Activated CD4-positive, alpha-beta T cell treated with anti-CD3 and anti-CD28 coated beads, Interleukin-2, amount 10 ng/mL, durations not matched to agents 24 days and 14 days (primary cell): Measurements from ENCODE around the gene OR2H2. TPM values are rescaled to one million over a fixed set of nuclear protein-coding genes. Genes with fewer than 3 reads are reported as not detected.

ENCODE experiments used
- DNase-seq: peaks from one replicate; pipeline ENCODE4 v3.0.0; 2022
- H3K27ac Mint-ChIP-seq: one replicate; pipeline ENCODE4 v1.8.0; 2022; ENCODE audit warnings: mild to moderate bottlenecking, mixed read lengths
- H3K27me3 Mint-ChIP-seq: one replicate; pipeline ENCODE4 v1.8.0; 2022; ENCODE audit warnings: mixed read lengths
- H3K36me3 Mint-ChIP-seq: one replicate; pipeline ENCODE4 v1.8.0; 2022; ENCODE audit warnings: low read depth, mild to moderate bottlenecking, mixed read lengths
- H3K4me1 Mint-ChIP-seq: one replicate; pipeline ENCODE4 v1.8.0; 2021; ENCODE audit warnings: mixed read lengths
- H3K4me3 Mint-ChIP-seq: one replicate; pipeline ENCODE4 v1.8.0; 2022; ENCODE audit warnings: mild to moderate bottlenecking, moderate library complexity, mixed read lengths
- H3K9me3 Mint-ChIP-seq: one replicate; pipeline ENCODE4 v1.8.0; 2021; ENCODE audit warnings: mixed read lengths
- intact Hi-C: fragments of 100-400 bp; cut with micrococcal nuclease; formaldehyde crosslinking; loops from one replicate; pipeline ENCODE4 v1.15.1; 2023
- total RNA-seq: library from RNA; stranded (reverse); gene quantifications from 2 replicates; pipeline ENCODE4 v1.2.3, GENCODE V29; 2022

Gene OR2H2
- total RNA-seq, 1 donor from 2014 or later, result not detected

- Mint-ChIP-seq H3K27me3 (peaks cover 33% of the 10 kb centered on the region), H3K27ac (no peak overlapping the region), H3K36me3 (no peaks in the 10 kb centered on the region), H3K4me1 (peaks cover 6% of the 10 kb centered on the region), H3K9me3 (no peaks in the 10 kb centered on the region), H3K4me3 (no peak overlapping the region)
- intact Hi-C loops, result no loop called here
- DNase-seq, result no peak
Observed at GRCh38 chr6:29566856-29567255, 18.1 kb upstream of the OR2H2 start.

GRCh38 chr6:29567541-29567940, 17.4 kb upstream of the OR2H2 start:
- no peaks in the 10 kb centered on the region for H3K9me3 Mint-ChIP-seq
- H3K36me3 Mint-ChIP-seq, result no peaks in the 10 kb centered on the region
- no peak overlapping the region for H3K27ac Mint-ChIP-seq
- peaks cover 35% of the 10 kb centered on the region for H3K27me3 Mint-ChIP-seq
- no peak for DNase-seq
- intact Hi-C loops, result no loop called here
- peaks cover 6% of the 10 kb centered on the region for H3K4me1 Mint-ChIP-seq
- no peak overlapping the region for H3K4me3 Mint-ChIP-seq

GRCh38 chr6:29567991-29568390, 16.9 kb upstream of the OR2H2 start:
- Mint-ChIP-seq H3K9me3 (no peaks in the 10 kb centered on the region), H3K36me3 (no peaks in the 10 kb centered on the region), H3K27ac (no peak overlapping the region), H3K4me1 (peaks cover 6% of the 10 kb centered on the region), H3K4me3 (no peak overlapping the region), H3K27me3 (peaks cover 31% of the 10 kb centered on the region)
- intact Hi-C loops, result no loop called here
- DNase-seq, result no peak

- no peak for DNase-seq
- H3K36me3 Mint-ChIP-seq, result no peaks in the 10 kb centered on the region
Observed at GRCh38 chr6:29576056-29576455, 8.9 kb upstream of the OR2H2 start.

GRCh38 chr6:29577544-29577943, 7.4 kb upstream of the OR2H2 start:
- H3K4me1 Mint-ChIP-seq, result no peaks in the 10 kb centered on the region

More at GRCh38 chr6:29576056-29576455, 8.9 kb upstream of the OR2H2 start:
- Mint-ChIP-seq H3K4me3 (no peak overlapping the region), H3K4me1 (no peaks in the 10 kb centered on the region), H3K9me3 (no peaks in the 10 kb centered on the region), H3K27ac (no peak overlapping the region), H3K27me3 (peaks cover 19% of the 10 kb centered on the region)
- intact Hi-C loops, result no loop called here

GRCh38 chr6:29589423-29590048, 4.6 kb downstream of the OR2H2 start:
- intact Hi-C loops, result loop anchor here (1.0 to 10.0 kb wide), 3 partner anchors 573 to 903 kb away; no protein-coding TSS in a partner anchor
- H3K27me3 Mint-ChIP-seq, result peaks cover 43% of the 10 kb centered on the region

More at GRCh38 chr6:29577544-29577943, 7.4 kb upstream of the OR2H2 start:
- no peaks in the 10 kb centered on the region for H3K9me3 Mint-ChIP-seq
- intact Hi-C loops, result no loop called here
- no peak overlapping the region for H3K4me3 Mint-ChIP-seq
- H3K27ac Mint-ChIP-seq, result no peak overlapping the region
- H3K36me3 Mint-ChIP-seq, result no peaks in the 10 kb centered on the region
- peaks cover 12% of the 10 kb centered on the region for H3K27me3 Mint-ChIP-seq
- no peak for DNase-seq

GRCh38 chr6:29590218-29590808, 5.4 kb downstream of the OR2H2 start:
- Mint-ChIP-seq H3K9me3 (no peaks in the 10 kb centered on the region), H3K27ac (no peak overlapping the region), H3K27me3 (peaks cover 36% of the 10 kb centered on the region), H3K4me1 (no peaks in the 10 kb centered on the region), H3K36me3 (no peaks in the 10 kb centered on the region), H3K4me3 (no peak overlapping the region)
- DNase-seq, result no peak
- intact Hi-C loops, result no loop called here

More at GRCh38 chr6:29589423-29590048, 4.6 kb downstream of the OR2H2 start:
- no peaks in the 10 kb centered on the region for H3K36me3 Mint-ChIP-seq
- H3K4me1 Mint-ChIP-seq, result no peaks in the 10 kb centered on the region
- H3K4me3 Mint-ChIP-seq, result no peak overlapping the region
- H3K27ac Mint-ChIP-seq, result no peak overlapping the region
- DNase-seq, result peak; percentile 86
- no peaks in the 10 kb centered on the region for H3K9me3 Mint-ChIP-seq

GRCh38 chr6:29591677-29592076, 6.8 kb downstream of the OR2H2 start:
- no peaks in the 10 kb centered on the region for H3K4me1 Mint-ChIP-seq
- H3K9me3 Mint-ChIP-seq, result no peaks in the 10 kb centered on the region
- H3K36me3 Mint-ChIP-seq, result no peaks in the 10 kb centered on the region
- DNase-seq, result no peak
- intact Hi-C loops, result no loop called here
- no peak overlapping the region for H3K4me3 Mint-ChIP-seq
- peaks cover 29% of the 10 kb centered on the region for H3K27me3 Mint-ChIP-seq
- H3K27ac Mint-ChIP-seq, result no peak overlapping the region

- no peak for DNase-seq
- no peaks in the 10 kb centered on the region for H3K4me1 Mint-ChIP-seq
- H3K4me3 Mint-ChIP-seq, result no peak overlapping the region
- no peaks in the 10 kb centered on the region for H3K9me3 Mint-ChIP-seq
- H3K27ac Mint-ChIP-seq, result no peak overlapping the region
- peaks cover 16% of the 10 kb centered on the region for H3K27me3 Mint-ChIP-seq
- H3K36me3 Mint-ChIP-seq, result no peaks in the 10 kb centered on the region
- intact Hi-C loops, result no loop called here
Observed at GRCh38 chr6:29593199-29593855, 8.4 kb downstream of the OR2H2 start.

- H3K9me3 Mint-ChIP-seq, result no peaks in the 10 kb centered on the region
- H3K4me3 Mint-ChIP-seq, result no peak overlapping the region
- H3K27ac Mint-ChIP-seq, result no peak overlapping the region
- DNase-seq, result no peak
- H3K36me3 Mint-ChIP-seq, result no peaks in the 10 kb centered on the region
- intact Hi-C loops, result no loop called here
- peaks cover 8% of the 10 kb centered on the region for H3K27me3 Mint-ChIP-seq
- no peaks in the 10 kb centered on the region for H3K4me1 Mint-ChIP-seq
Observed at GRCh38 chr6:29596381-29596900, 11.5 kb downstream of the OR2H2 start.

- Mint-ChIP-seq H3K27me3 (peaks cover 5% of the 10 kb centered on the region), H3K9me3 (no peaks in the 10 kb centered on the region), H3K27ac (no peak overlapping the region), H3K36me3 (no peaks in the 10 kb centered on the region), H3K4me3 (no peak overlapping the region), H3K4me1 (no peaks in the 10 kb centered on the region)
- no peak for DNase-seq
- intact Hi-C loops, result no loop called here
Observed at GRCh38 chr6:29597184-29597583, 12.3 kb downstream of the OR2H2 start.

GRCh38 chr6:29598172-29598747, 13.3 kb downstream of the OR2H2 start:
- DNase-seq, result no peak
- intact Hi-C loops, result no loop called here
- H3K4me1 Mint-ChIP-seq, result no peaks in the 10 kb centered on the region
- H3K36me3 Mint-ChIP-seq, result peaks cover 3% of the 10 kb centered on the region
- no peak overlapping the region for H3K27ac Mint-ChIP-seq
- peaks cover 5% of the 10 kb centered on the region for H3K27me3 Mint-ChIP-seq
- H3K9me3 Mint-ChIP-seq, result no peaks in the 10 kb centered on the region
- no peak overlapping the region for H3K4me3 Mint-ChIP-seq

- DNase-seq, result no peak
- no peaks in the 10 kb centered on the region for H3K9me3 Mint-ChIP-seq
- H3K36me3 Mint-ChIP-seq, result peaks cover 16% of the 10 kb centered on the region
- H3K27ac Mint-ChIP-seq, result no peak overlapping the region
- no peak overlapping the region for H3K4me3 Mint-ChIP-seq
- intact Hi-C loops, result no loop called here
- no peaks in the 10 kb centered on the region for H3K27me3 Mint-ChIP-seq
- no peaks in the 10 kb centered on the region for H3K4me1 Mint-ChIP-seq
Observed at GRCh38 chr6:29602564-29603361, 17.8 kb downstream of the OR2H2 start.
